DOHH2 (cell line): ENCODE data around the gene FBXO45.
A peak's percentile ranks its signal among the peaks of the same experiment; 100 is the strongest.

ENCODE experiments used
- EZH2phosphoT487 ChIP-seq: fragments of 200-600 bp; sonication (generic); IDR thresholded peaks from 2 replicates; pipeline ENCODE4 v1.6.1; 2017; ENCODE audit warnings: borderline replicate concordance, mild to moderate bottlenecking, antibody characterized with exemption, low read length, moderate library complexity, mixed read lengths
- TF ChIP-seq, protein P1 (sequence below): fragments of 200-600 bp; sonication (generic); IDR thresholded peaks from one replicate; pipeline ENCODE4 v1.5.1; 2014; ENCODE audit warnings: antibody characterized with exemption, mild to moderate bottlenecking, low read depth, low read length; ENCODE audit not compliant: poor library complexity, severe bottlenecking

DNA sequence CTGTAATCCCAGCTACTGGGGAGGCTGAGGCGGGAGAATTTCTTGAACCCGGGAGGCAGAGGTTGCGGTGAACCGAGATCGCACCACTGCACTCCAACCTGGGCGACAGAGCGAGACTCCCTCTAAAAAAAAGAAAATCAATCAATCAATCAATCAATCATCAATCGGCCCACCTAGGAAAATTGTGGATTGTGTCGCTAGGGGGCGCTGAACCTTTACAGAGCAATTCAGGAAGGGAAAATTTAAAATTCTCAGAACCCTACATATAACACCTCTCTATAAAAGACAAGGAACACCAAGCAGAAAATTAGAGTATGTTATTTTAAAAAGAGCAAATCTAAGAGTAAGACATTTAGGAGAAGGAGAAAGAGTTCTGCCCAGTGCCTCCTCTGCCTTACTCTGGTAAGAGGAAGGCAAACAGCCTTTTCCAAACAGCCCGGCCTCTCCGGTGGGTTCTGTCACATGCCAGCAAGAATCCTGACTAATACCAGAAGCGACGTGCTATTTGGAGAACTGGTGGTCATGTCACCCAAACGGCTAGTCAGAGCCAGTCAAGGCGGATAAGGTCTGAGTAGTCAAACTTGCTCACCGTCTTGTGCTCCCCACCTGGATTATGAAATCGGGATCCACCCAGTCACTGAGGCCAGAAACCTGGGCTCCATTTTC is 31.0 kb upstream of the FBXO45 start:
- TF ChIP-seq, protein P1, sequence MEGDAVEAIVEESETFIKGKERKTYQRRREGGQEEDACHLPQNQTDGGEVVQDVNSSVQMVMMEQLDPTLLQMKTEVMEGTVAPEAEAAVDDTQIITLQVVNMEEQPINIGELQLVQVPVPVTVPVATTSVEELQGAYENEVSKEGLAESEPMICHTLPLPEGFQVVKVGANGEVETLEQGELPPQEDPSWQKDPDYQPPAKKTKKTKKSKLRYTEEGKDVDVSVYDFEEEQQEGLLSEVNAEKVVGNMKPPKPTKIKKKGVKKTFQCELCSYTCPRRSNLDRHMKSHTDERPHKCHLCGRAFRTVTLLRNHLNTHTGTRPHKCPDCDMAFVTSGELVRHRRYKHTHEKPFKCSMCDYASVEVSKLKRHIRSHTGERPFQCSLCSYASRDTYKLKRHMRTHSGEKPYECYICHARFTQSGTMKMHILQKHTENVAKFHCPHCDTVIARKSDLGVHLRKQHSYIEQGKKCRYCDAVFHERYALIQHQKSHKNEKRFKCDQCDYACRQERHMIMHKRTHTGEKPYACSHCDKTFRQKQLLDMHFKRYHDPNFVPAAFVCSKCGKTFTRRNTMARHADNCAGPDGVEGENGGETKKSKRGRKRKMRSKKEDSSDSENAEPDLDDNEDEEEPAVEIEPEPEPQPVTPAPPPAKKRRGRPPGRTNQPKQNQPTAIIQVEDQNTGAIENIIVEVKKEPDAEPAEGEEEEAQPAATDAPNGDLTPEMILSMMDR = peak; percentile 75
- TF ChIP-seq EZH2phosphoT487 = no peak
